Measurements from ENCODE around the gene KDM4C. TPM values are rescaled to one million over a fixed set of nuclear protein-coding genes. Genes with fewer than 3 reads are reported as not detected.

The KDM4C gene
- total RNA-seq, 1 donor from 2014 or later, result 12.7 TPM

- intact Hi-C loops (cut with DNase I), result no loop called here
- no peak for TF ChIP-seq CTCF (IDR thresholded peaks at IDR 0.05)
- H3K9me3 ChIP-seq, result no peaks in the 10 kb centered on the region
Observed at GRCh38 chr9:6894135-6894534, 136.4 kb downstream of the KDM4C start.

GRCh38 chr9:6895754-6896153 lies 138.0 kb downstream of the KDM4C start:
- Histone ChIP-seq H3K27ac (no peak overlapping the region), H3K36me3 (peaks cover 8 to 10% of the 10 kb centered on the region in 2 donors), H3K4me3 (no peak overlapping the region), H3K27me3 (no peaks in the 10 kb centered on the region), H3K4me1 (peaks cover 2 to 3% of the 10 kb centered on the region in 2 donors), H3K9me3 (no peaks in the 10 kb centered on the region)
- intact Hi-C loops (cut with DNase I), result no loop called here
- TF ChIP-seq CTCF (IDR thresholded peaks at IDR 0.05), result no peak
- no peak for DNase-seq (ENCODE audit: low spot score in 2 of 2)

More at GRCh38 chr9:6894135-6894534, 136.4 kb downstream of the KDM4C start:
- no peak for DNase-seq (ENCODE audit: low spot score in 2 of 2)
- H3K27ac ChIP-seq, result no peak overlapping the region
- no peak overlapping the region for H3K4me3 ChIP-seq
- H3K36me3 ChIP-seq, result peaks cover 8 to 10% of the 10 kb centered on the region in 2 donors
- H3K4me1 ChIP-seq, result peaks cover 2 to 3% of the 10 kb centered on the region in 2 donors
- no peaks in the 10 kb centered on the region for H3K27me3 ChIP-seq

- H3K27ac ChIP-seq, result no peak overlapping the region
- TF ChIP-seq CTCF (IDR thresholded peaks at IDR 0.05), result no peak
- H3K4me3 ChIP-seq, result no peak overlapping the region
- H3K27me3 ChIP-seq, result no peaks in the 10 kb centered on the region
- DNase-seq (ENCODE audit: low spot score in 2 of 2), result no peak
- H3K4me1 ChIP-seq, result peaks cover 2 to 3% of the 10 kb centered on the region in 2 donors
- intact Hi-C loops (cut with DNase I), result no loop called here
- peaks cover 8 to 10% of the 10 kb centered on the region in 2 donors for H3K36me3 ChIP-seq
- no peaks in the 10 kb centered on the region for H3K9me3 ChIP-seq
Observed at GRCh38 chr9:6896562-6896961, 138.8 kb downstream of the KDM4C start.

- Histone ChIP-seq H3K27ac (no peak overlapping the region), H3K36me3 (peaks cover 8 to 10% of the 10 kb centered on the region in 2 donors), H3K4me1 (peaks cover 2 to 3% of the 10 kb centered on the region in 2 donors), H3K27me3 (no peaks in the 10 kb centered on the region), H3K4me3 (no peak overlapping the region), H3K9me3 (no peaks in the 10 kb centered on the region)
- intact Hi-C loops (cut with DNase I), result no loop called here
- no peak for DNase-seq (ENCODE audit: low spot score in 2 of 2)
- TF ChIP-seq CTCF (IDR thresholded peaks at IDR 0.05), result no peak
Observed at GRCh38 chr9:6897207-6897822, 139.5 kb downstream of the KDM4C start.

GRCh38 chr9:6897898-6898302 lies 140.1 kb downstream of the KDM4C start:
- Histone ChIP-seq H3K27ac (no peak overlapping the region), H3K4me3 (no peak overlapping the region)
- intact Hi-C loops (cut with DNase I), result no loop called here

More at GRCh38 chr9:6897898-6898302, 140.1 kb downstream of the KDM4C start:
- no peak for DNase-seq (ENCODE audit: low spot score in 2 of 2)
- H3K36me3 ChIP-seq, result peaks cover 8 to 9% of the 10 kb centered on the region in 2 donors
- no peak for TF ChIP-seq CTCF (IDR thresholded peaks at IDR 0.05)
- peaks cover 2 to 3% of the 10 kb centered on the region in 2 donors for H3K4me1 ChIP-seq
- H3K9me3 ChIP-seq, result no peaks in the 10 kb centered on the region
- no peaks in the 10 kb centered on the region for H3K27me3 ChIP-seq
